ENCODE measurements around the gene LIPA.
A peak's percentile ranks its signal among the peaks of the same experiment; 100 is the strongest.

LIPA gene

DNA sequence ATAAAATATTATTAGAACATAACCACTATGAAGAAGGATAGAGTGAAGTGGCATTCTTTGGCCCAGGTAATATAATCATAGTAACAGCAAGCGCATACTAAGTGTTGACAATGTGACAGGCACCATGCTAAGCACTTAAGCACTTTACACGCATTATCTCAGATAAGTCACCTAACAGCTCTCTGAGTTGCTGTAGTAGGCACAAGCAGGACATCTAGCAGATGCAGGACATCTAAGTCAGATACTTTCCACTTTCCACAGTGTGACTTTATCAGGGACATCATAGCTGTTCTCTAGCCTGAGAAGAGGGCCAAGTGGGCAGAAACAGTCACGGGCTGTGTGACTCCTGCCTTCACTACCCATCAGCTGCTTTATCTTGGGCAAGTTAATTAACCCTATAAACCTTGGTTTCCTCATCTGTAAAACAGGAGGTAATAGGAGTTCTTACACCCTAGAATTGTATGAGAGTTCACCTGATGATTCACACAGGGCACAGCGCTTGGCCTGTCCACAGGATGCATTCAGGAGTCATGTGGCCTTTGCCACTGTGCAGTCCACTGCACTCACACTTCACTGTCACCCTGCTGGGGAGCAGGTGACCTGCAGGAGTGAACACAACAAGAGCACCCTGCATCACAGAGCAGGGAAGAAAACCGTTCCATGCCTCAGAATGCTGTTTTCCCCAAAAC is 12.5 kb downstream of the LIPA start:
- no peak for DNase-seq (ENCODE audit: low read depth)

DNA sequence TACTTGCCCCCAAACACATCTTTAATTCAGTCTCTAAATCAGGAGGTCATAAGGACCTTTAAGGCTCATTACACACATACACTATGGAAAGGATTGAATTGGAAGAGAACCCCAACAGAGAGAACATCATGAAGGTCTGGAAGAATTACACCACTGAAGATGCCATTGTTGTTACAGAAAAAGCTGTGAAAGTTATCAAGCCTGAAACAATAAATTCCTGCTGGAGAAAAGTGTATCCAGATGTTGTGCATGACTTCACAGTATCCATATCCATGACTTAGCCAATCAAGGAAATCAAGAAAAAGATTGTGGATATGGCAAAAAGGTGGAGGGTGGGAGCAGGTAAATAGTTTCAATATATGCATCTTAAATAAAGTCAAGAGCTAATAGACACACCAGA is 13.7 kb downstream of the LIPA start:
- DNase-seq (ENCODE audit: low read depth), result no peak

DNA sequence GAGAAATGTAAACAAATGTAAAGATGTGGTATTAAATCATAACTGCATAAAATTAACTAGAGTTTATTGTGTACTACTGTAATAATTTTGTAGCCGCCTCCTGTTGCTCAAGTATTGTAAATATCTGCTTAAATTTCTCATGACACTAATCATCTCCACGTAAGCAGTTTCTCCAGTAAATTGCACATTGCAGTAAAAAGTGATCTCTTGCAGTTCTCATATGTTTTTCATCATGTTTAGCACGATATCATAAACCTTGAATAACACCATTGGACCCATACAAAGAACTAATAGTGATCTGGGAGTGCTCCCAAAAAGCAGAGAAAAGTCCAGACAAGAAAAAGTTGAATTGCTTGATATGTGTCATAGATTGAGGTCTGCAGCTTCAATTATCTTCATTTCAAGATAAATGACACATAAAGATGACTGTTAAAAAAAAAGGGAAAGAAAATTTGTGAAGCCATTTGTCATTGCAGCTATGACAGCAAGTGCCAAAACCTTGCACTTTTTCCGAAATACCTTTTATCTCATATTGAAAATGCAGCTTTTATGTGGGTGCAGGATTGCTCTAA is 15.3 kb downstream of the LIPA start:
- no peak for DNase-seq (ENCODE audit: low read depth)

DNA sequence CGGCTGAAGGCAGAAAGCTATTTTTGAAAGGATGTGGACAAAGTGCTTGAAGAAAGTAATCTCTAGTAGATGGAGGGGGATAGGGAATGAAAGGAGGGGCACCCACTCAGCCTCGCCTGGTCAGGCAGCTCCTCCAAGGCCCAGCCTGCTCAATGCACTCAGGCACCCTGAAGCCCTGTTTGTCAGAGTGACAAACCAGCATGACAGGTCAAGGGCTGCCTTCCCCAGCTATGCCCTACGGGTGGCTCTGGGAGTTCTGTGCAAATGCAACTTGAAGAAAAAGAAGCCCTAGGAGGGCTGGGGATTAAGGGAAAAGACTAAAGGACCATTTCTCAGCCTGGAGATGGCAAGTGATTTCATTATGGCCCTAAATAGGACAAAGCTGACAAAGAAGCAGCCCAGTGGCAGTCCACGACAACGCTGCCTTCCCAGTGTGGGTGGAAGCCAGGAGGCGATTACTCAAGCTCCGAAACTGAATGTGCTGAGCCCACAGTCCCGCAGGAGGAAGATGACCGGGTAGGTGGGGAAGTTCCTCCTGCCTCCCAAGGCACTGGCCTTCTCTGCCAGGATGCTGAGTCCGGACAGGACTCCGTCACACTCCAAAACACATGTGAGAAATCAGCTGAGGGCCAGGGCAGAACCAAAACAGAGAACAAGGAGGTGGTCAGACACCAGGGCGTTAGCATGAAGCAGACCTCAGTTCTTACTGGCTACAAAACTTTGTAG is 16.3 kb downstream of the LIPA start:
- DNase-seq (ENCODE audit: low read depth), result no peak

DNA sequence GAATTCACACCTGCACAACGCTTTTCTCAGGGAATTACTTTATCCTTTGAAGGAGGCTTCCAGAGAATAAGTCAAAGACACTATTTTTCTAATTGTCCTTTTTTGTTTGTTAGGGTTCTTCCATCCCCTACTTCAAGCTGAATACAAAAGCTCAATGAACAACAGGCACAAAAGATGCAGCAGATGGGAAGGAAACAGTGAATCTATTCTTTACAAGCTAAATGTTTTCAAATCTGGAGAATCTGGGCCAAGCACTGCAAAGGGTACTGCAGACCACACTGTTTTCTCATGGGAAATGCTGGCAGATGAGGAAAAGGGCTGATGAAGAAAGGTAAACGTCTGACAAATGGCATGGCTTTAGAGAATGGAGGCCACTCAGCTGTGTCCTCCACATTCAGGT is 18.5 kb downstream of the LIPA start:
- no peak for DNase-seq (ENCODE audit: low read depth)

DNA sequence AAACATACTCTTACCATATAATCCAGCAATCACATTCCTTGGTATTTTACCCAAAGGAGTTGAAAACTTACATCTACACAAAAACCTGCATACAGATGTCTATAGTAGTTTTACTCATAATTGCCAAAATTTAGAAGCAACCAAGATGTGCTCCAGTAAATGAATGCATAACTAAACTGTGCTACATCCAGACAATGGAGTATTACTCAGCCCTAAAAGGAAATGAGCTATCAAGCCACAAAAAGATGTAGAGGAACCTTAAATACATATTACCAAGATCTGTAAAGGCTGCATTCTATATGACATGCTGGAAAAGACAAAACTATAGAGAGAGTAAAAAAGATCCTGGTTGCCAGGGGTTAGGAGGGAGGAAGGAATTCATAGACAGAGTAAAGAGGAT is 22.6 kb downstream of the LIPA start:
- DNase-seq (ENCODE audit: low read depth), result no peak

DNA sequence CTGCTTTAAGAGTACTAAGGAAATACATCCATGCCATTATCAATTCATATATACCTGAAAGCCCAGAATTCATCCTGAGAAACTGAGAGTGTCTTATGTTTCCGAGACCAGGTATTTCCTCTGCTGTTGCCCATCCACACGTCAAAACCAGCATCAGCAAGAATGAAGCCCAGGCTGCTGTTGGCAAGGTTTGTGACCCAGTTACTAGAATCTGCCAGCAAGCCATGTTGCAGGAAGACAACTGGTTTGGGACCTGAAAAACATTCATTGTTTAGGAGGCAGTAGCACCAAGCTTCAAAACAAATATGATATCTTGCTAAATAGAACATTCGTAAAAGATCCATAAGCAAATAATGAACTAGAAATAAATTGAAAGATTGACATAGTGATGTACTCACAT is 23.4 kb downstream of the LIPA start:
- DNase-seq (ENCODE audit: low read depth), result no peak

DNA sequence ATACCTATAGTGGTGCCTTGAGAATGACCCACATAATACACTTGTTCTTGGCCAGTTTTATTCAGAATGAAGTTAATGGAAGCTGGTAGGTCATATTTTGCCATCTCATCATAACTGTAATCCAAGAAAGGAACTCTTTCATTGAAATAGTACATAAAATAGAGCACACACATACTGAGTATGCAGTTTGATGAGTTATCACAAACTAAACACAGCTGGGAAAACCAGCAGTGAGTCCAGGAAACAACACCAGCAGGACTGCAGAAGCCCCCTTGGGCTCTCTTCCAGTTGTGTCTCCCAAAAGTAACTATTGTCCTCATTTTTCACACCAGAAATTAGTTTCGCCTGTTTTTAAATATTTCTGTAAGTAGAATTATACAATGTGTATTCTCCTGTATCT is 24.7 kb downstream of the LIPA start:
- DNase-seq (ENCODE audit: low read depth), result no peak

DNA sequence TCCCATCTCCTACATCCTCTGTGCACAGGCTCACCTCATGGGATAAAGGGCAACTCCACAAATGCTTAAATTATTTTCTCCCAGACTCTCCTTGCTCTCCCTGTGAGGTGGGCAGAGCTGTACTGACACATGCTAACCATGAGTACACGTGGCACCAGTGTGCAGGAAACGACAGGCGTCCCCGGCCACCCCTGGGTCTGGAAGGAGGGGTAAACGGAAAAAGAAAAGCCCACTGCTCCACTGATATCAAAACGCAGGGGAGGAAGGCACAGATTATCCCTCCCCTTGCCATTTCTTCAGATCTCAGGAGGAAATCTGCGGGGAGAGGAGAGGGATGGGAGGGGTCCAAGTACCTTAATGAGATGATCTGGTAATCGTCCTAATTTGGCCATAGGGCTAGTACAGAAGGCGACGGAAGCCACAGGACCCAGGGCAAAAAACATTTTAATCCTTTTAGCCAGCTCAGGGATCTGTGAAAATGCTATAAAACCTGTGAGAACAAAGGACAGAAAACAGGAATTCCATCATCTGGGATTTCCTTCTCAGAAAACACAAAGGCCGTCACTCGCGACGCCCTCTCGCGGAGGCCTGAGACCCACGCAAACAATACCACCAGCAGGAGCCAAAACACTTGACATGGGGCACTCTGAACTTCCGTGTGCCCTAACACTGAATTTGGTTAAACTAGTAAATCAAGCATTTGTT is 26.7 kb downstream of the LIPA start:
- no peak for DNase-seq (ENCODE audit: low read depth)

DNA sequence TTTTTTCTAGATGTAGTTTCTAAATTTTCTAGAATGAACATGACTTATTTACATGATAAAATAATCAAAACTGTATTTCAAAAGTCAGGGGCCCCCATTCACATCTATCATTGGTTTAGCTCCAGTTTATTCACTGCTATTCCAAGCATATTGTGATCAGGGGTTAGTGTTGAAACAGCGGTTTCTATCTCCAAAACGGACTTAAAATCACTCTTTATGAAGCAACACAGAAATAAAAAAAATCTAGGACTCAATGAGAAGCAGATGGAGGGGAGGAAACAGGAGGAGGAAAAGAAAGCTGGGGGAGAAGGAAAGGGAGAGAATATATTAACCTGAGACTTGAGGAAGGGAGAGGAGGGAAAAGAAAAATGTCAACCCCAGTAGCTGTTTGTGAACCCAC is 29.7 kb downstream of the LIPA start:
- DNase-seq (ENCODE audit: low read depth), result no peak

DNA sequence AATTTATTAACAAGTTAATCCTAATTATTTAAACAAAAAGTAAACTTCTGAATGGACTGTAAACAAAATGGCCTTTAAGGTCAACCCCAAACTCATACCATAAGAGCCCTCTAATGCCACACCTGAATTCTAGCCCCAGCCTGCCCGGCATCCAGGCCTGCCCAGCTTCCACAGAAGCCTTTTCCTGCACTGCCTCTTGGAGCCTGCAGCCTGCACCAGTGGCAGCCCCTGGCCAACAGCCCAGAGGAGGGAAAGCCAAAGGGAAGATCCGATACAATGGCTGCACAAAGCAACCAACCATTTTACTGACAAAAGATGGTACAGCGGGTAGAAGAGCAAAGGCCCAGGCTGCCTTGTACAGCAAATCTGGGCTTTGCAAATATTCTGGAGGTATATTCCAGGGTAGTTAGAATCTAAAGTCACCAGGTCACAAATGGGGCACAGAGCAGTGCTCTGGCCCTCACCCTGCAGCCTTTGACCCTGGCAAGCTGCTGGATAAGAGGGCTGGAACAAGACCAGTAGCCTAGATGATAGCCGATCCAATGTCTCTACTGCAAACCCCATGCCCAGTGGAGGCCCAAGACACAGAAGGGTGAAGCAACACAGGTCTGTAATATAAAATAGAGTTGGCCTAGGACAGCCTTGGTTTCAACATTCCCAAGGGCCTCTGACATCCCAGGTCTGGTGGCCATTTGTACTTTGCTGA is 31.9 kb downstream of the LIPA start:
- DNase-seq (ENCODE audit: low read depth), result no peak

DNA sequence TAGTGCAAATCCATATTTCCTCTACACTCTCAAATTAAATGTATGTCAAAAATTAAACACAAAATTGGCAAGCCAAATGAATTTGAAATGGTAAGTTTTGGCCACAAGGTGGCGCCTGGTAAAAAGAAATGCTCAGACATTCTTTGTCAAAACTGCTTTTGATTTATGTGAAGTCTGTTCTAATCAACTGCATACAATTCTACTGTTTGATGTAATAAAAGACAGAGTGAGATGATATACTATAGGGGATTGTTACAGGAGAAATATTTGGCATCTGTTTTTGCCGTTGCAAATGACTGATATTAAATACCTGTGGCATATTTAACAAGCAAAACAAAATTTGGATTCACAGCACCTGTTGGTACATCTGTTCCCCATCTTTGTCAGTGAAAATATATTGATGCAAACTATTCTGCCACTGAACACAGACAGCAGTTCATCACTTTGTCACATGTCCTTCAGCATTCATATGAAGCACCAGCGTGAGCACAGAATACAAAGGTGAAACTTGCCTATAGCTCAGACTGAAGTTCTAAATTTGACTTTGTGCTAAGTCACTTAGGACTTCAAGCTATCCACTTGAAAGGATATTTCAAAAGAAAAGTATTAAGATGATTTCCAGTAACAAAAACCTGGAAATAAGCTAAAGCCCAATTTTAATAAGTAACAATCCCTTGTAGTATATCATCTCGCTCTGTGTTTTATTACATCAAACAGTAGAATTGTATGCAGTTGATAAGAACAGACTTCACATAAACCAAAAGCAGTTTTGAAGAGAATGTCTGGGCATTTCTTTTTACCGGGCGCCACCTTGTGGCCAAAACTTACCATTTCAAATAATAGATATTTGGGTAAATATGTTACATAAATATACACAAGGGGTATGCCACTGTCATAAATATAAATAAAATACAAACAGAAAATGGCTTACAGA is 34.3 kb downstream of the LIPA start:
- DNase-seq (ENCODE audit: low read depth), result peak; percentile 58

DNA sequence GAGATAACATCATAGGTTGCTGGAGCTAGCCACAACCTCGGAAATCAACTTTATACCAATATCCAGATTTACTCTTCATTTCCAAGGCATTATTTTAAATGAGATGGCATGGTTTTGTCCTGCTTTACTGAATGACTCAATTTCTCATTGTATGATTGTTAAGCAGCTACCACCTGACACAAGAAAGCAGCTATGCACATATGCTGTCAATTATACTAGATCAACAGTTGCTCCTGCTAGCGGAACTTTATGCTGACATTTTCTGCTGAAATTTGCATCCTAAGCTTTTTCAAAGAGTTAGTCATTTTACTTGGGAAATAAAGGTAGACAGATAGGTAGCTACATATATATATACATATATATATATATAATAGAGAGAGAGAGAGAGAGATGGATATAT is 35.5 kb downstream of the LIPA start:
- no peak for DNase-seq (ENCODE audit: low read depth)

DNA sequence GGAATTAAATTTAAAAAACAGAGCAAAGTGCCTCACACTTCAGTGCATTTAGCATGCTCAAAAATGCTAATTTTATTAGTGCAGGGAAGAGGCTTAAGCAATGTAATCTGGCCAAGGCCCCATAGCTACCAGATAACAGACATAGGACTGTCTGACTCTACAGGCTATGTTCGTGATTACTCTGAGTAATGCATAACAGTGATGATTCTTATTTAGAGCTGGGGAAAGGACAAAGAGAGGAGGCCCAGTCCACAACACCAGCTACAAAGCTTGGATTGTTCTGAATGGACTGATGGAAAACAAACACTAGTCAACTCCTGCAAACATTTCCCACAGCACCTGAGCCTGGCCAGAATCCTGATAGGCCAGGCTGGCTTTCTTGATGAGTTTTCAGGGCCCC is 36.1 kb downstream of the LIPA start:
- DNase-seq (ENCODE audit: low read depth), result no peak

DNA sequence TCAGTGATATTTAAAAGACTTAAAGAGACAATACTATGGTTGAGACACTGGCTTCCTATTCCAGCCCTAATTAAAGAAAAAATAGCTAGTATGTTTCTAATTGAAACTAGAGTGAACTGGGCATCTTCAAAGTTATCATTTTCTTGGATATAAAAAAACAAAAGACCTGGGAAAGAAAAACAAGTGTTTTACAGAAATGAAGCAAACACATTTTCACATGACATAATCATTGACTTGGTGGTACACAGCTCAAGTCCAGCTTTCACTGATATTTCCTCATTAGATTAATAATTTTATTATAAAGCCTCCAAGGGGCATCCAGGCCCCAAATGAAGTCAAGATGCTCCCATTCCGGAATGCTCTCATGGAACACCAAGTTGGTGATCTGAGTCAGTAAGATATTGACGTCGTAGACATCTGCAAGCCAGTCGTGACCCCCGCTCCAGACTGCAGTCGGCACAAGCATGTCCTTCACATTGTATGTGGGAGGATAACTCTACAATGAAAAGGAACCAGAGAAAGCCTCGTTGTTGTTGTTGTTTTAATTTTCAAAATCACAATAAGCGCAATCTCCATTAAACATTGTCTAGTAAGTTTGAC is 36.9 kb downstream of the LIPA start:
- DNase-seq (ENCODE audit: low read depth), result no peak

DNA sequence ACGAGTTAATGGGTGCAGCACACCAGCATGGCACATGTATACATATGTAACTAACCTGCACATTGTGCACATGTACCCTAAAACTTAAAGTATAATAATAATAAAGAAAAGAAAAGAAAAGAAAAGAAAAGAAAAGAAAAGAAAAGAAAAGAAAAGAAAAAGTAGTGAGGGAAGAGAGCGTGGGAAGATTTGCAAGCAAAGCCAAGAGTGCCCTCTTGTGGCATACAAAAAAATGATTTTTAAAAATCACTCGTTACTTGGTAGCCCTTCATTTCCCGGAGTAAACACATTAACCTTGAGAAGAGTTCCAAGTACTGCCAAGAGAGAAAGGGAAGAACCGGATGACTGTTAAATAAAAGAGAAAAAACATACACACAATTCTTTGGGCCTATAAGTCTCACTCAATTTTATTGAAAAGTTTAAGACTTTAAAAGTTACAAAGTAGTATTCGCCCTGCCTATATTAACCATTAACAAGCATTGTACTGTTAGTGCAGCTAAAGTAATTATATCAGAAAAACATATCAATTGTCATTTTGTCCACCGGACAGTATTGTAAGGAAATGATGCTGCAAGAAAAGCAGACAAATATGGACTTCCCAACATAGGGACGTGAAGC is 38.3 kb downstream of the LIPA start:
- no peak for DNase-seq (ENCODE audit: low read depth)

DNA sequence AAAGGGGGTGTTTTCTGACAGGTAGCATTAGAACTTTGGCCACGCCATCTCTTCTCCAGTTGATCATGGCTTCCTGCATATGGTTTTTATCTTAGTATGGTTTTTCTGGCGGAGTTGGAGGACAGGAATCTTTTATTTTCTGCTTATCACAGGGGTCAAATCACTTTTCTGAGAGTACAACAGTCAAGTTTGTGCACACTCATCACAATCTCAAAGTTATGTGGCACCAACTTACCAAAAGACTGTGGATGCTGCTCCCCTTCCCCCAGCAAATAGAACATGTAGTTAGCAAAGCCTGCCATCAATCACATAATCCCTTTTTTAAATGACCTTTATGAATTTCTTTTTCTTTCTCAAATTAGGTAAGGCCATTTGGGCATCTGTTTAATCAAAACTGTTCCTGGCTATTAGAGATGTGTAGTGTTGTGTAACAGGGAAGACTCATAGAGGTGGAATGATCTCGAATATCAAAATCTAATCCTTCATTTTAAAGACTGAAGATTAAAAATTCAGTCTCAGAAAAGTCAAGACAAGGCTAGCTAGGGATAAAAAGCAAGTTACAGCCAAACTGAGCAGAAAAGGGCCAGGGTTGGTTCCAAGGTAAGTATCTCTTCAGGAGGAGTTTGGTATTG is 40.7 kb downstream of the LIPA start:
- DNase-seq (ENCODE audit: low read depth), result no peak

DNA sequence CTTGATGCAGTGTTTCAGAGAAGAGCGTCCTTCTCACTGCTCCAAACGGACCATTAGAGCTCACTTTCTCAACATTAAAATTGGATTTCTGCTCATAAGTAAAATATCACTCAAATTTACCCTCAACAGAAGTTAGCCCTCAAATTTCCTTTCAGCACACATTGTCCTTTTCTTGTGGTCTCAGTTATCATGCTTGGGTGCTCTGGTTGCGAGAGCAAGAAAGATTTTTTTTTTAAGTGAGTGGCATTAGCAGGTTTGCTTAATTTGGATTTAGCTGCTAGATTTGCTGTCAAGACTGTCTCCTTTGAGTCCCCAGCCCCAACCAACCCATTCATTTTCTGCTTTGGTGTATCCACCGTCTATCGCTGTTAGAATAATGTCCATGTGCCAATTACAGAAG is 41.9 kb downstream of the LIPA start:
- DNase-seq (ENCODE audit: low read depth), result no peak

DNA sequence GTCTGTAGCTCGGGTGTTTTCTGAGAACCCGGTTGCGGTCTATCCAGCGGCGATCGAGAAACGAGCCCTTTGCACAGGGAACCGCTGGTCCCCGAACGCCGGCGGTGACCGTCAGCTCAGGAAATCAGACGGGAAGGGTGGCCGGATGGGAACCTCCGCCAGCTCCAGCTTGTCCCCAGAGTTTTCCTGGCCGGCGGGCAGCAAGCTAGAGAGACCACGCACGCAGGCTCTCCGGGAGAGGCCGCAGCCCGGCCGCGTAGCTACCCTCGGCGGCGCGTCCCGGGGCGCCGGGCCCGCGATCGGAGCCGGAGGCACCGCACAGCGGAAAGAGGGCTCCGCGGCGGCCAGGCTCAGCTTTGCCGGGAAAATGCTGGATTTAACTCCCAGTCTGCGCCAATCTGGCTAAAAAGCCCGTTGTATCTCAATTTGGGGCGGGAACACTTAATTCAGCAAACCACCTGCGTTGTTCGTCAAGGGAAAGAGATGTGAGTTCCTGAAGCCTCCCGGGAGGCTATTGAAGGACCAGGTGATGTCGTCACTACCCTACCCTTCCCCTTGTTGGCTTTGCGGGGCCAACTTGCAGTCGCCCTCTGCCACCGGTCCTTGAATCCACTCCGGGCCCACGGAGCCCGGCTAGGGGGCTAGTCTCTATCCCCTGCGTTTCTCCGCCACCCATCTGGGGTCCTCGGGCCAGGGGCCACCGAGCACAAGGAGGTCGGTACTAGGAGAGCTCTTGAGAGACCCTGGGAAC is 43.6 kb downstream of the LIPA start:
- DNase-seq (ENCODE audit: low read depth), result no peak

All from activated T-cell treated with anti-CD3 and anti-CD28 coated beads for 1 hour (primary cell).